Endothelial cell of umbilical vein (primary cell): ENCODE data around the gene PLAAT3. TPM values are rescaled to one million over a fixed set of nuclear protein-coding genes. Genes with fewer than 3 reads are reported as not detected.

ENCODE experiments used
- BruUV-seq: library from RNA; stranded (reverse); fragments of 400-500 nt; replicated peaks from 2 replicates; lab custom pipeline; 2021; lab: Mats Ljungman, UMichigan
- CTCF ChIA-PET: fragments of 300-600, 350-600 bp; sonication (Branson Sonifier 250); formaldehyde crosslinking; loops from one replicate; lab custom pipeline; 2021; ENCODE audit warnings: antibody characterized with exemption, inconsistent platforms; lab: Charles Lee
- POLR2A ChIA-PET: fragments of 300-600, 350-600 bp; sonication (Branson Sonifier 250); formaldehyde crosslinking; loops from one replicate; lab custom pipeline; 2021; ENCODE audit warnings: antibody characterized with exemption, inconsistent platforms; lab: Charles Lee
- DNase-seq: peaks from one replicate; pipeline ENCODE4 v3.0.0-alpha.2; 2011; ENCODE audit warnings: low read depth, low spot score
- FAIRE-seq: peaks from 2 replicates; lab custom pipeline; 2011; peaks lifted over from hg19 to GRCh38; lab: Jason Lieb, UNC
- H2AFZ ChIP-seq: 2 replicates; pipeline ENCODE4 v1.6.0; 2012; ENCODE audit warnings: low read depth, low read length, control low read depth, inconsistent platforms
- H3K27ac ChIP-seq: 2 replicates; pipeline ENCODE4 v1.5.1; 2011; ENCODE audit warnings: low read depth, mild to moderate bottlenecking, control low read depth, low read length, moderate library complexity; ENCODE audit not compliant: insufficient read depth
- H3K27me3 ChIP-seq, 2 experiments: 2 replicates each; pipeline versions ENCODE4 v1.6.0 to v1.6.1; 2011; ENCODE audit warnings: low read length in 2 of 2, mixed read lengths in 1 of 2; ENCODE audit not compliant: control insufficient read depth in 2 of 2, insufficient read depth in 2 of 2
- H3K36me3 ChIP-seq, 2 experiments: 2 replicates in 1 of 2; 3 replicates in 1 of 2; pipeline ENCODE4 v1.5.1; 2011; ENCODE audit warnings: low read length in 2 of 2, mild to moderate bottlenecking in 1 of 2, moderate library complexity in 1 of 2; ENCODE audit not compliant: control insufficient read depth in 2 of 2, insufficient read depth in 2 of 2; ENCODE audit errors: extremely low read depth in 1 of 2
- H3K4me1 ChIP-seq: 3 replicates; pipeline ENCODE4 v1.5.1; 2011; ENCODE audit warnings: mild to moderate bottlenecking, low read length; ENCODE audit not compliant: control insufficient read depth, insufficient read depth; ENCODE audit errors: extremely low read depth
- H3K4me2 ChIP-seq: 2 replicates; pipeline ENCODE4 v1.6.1; 2011; ENCODE audit warnings: low read length, control low read depth, mixed read lengths; ENCODE audit not compliant: insufficient read depth
- H3K4me3 ChIP-seq, 3 experiments: fragments of 200-600 bp in 1 of 3; sonication (generic), shearing (Covaris generic) in 1 of 3; replicated peaks in 1 of 3; 2 replicates each; pipeline ENCODE4 v1.5.1; 2011 to 2016; ENCODE audit warnings: control low read depth in 3 of 3, low read length in 3 of 3, mild to moderate bottlenecking in 2 of 3, inconsistent platforms in 1 of 3, low read depth in 1 of 3, moderate library complexity in 1 of 3; ENCODE audit not compliant: insufficient read depth in 1 of 3
- H3K79me2 ChIP-seq: 2 replicates; pipeline ENCODE4 v1.6.0; 2012; ENCODE audit warnings: low read length, inconsistent platforms; ENCODE audit not compliant: control insufficient read depth, insufficient read depth
- H3K9ac ChIP-seq: replicated peaks from 2 replicates; pipeline ENCODE3; 2011; ENCODE audit warnings: low read length, control low read depth; ENCODE audit not compliant: insufficient read depth; ENCODE audit errors: extremely low read depth
- H3K9me1 ChIP-seq: replicated peaks from 3 replicates; pipeline ENCODE4 v1.6.0; 2011; ENCODE audit warnings: mild to moderate bottlenecking, low read length; ENCODE audit not compliant: control insufficient read depth, insufficient read depth; ENCODE audit errors: extremely low read depth
- H3K9me3 ChIP-seq: replicated peaks from 2 replicates; pipeline ENCODE4 v1.5.1; 2012; ENCODE audit warnings: low read length, inconsistent platforms; ENCODE audit not compliant: control insufficient read depth, insufficient read depth
- H4K20me1 ChIP-seq: replicated peaks from 2 replicates; pipeline ENCODE3; 2011; ENCODE audit warnings: mild to moderate bottlenecking, low read length; ENCODE audit not compliant: control insufficient read depth, insufficient read depth; ENCODE audit errors: extremely low read depth
- EZH2 ChIP-seq: IDR thresholded peaks from 2 replicates; pipeline ENCODE4 v1.6.1; 2012; ENCODE audit warnings: borderline replicate concordance, low read depth, mild to moderate bottlenecking, moderate library complexity, low read length, inconsistent platforms; ENCODE audit not compliant: severe bottlenecking
- GATA2 ChIP-seq: IDR thresholded peaks from 2 replicates; pipeline ENCODE4 v1.7.0; 2011; ENCODE audit warnings: low read depth, mild to moderate bottlenecking, moderate library complexity, mixed read lengths, low read length; ENCODE audit not compliant: insufficient read length, insufficient read depth
- POLR2AphosphoS5 ChIP-seq: IDR thresholded peaks from 2 replicates; pipeline ENCODE4 v1.6.1; 2012; ENCODE audit warnings: low read depth, mild to moderate bottlenecking, control low read depth, low read length, moderate library complexity; ENCODE audit not compliant: insufficient read depth
- dilution Hi-C: fragments of 300-500 bp; cut with MboI; formaldehyde crosslinking; loops from one replicate; pipeline ENCODE4 v1.15.0; 2019; ENCODE audit warnings: low sequenced_read_pairs; ENCODE audit not compliant: extremely low pct_ligation_motif_present
- intact Hi-C: fragments of 100-400 bp; cut with micrococcal nuclease; formaldehyde crosslinking; loops from one replicate; pipeline ENCODE4 v1.10.0; 2022
- polyA plus RNA-seq, 4 experiments: library from polyadenylated mRNA; depleted of rRNA in 3 of 4; stranded (reverse) in 3 of 4; unstranded in 1 of 4; fragments of >200 nt; gene quantifications; 2 replicates each; pipeline versions ENCODE4 v1.2.1 to v1.2.3, GENCODE V29; 2011 to 2012; ENCODE audit warnings: missing spikeins in 1 of 4
- total RNA-seq: library from RNA; stranded (reverse); gene quantifications from 2 replicates; pipeline ENCODE4 v1.2.3, GENCODE V29; 2021
- TF ChIP-seq, protein P1 (sequence below), 2 donors: IDR thresholded peaks; 1 replicate in 1 of 2; 2 replicates in 1 of 2; pipeline ENCODE4 v1.5.1; 2011; ENCODE audit warnings: low read length in 2 of 2, mild to moderate bottlenecking in 2 of 2, moderate library complexity in 2 of 2, control low read depth in 1 of 2, inconsistent platforms in 1 of 2, low read depth in 1 of 2; ENCODE audit not compliant: insufficient read depth in 1 of 2; ENCODE audit errors: extremely low read depth in 1 of 2

Gene PLAAT3
- total and polyA plus RNA-seq, 2 donors (not counting 3 experiments of a cell fraction or from before 2014, with no cell fraction given): 22.8 to 40.2 TPM

DNA sequence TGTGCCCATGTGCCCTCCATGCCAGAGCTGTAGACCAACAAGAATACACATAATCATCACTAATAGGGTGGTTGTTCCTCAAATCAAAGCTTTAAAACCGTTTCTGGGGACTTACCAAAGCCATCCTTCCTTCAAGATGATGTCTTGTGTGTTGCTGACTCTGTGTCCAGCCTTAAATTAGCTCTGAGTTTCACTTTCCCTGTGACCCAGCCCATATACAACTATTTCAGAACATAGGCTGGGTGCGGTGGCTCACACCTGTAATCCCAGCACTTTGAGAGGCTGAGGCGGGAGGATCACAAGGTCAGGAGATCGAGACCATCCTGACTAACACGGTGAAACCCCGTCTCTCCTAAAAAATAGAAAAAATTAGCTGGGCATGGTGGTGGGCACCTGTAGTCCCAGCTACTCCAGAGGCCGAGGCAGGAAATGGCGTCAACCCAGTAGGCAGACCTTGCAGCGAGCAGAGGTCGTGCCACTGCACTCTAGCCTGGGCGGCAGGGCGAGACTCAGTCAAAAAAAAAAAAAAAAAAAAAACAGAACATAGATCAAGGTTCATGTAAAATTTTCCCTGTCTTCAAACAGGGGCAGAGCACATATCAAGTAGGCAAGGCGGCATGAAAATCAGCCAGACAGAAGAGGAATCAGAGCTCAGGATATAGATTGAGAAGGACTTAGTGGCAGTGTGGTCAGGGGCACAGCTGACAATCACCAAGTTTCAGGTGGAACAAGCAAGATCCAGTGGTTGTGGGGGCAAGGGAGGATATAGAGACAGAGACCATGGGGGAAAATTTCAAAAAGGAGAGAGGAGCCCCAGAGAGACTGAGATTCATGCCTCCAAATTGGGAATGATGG lies 50.8 kb downstream of the PLAAT3 start, which contains the start of gene PLAAT2:
Gene PLAAT2 (minus strand): TSS at position 179 of the 855 bp plus-strand sequence. CDS start 55 bp downstream, at position 124.
- POLR2A ChIA-PET: no interaction called here
- no peaks in the 10 kb centered on the region for H4K20me1 ChIP-seq
- dilution Hi-C loops: no loop called here
- no peaks in the 10 kb centered on the region for H3K79me2 ChIP-seq
- peaks cover 0 to 11% of the 10 kb centered on the region in 2 experiments for H3K27me3 ChIP-seq
- no peaks in the 10 kb centered on the region for H3K36me3 ChIP-seq
- no peak for DNase-seq
- H3K9me1 ChIP-seq: no peaks in the 10 kb centered on the region
- H3K9me3 ChIP-seq: no peaks in the 10 kb centered on the region
- H3K4me2 ChIP-seq: no peak within 1 kb of the TSS
- TF ChIP-seq GATA2: no peak
- TF ChIP-seq POLR2AphosphoS5: no peak
- no peak for TF ChIP-seq EZH2
- TF ChIP-seq, protein P1, sequence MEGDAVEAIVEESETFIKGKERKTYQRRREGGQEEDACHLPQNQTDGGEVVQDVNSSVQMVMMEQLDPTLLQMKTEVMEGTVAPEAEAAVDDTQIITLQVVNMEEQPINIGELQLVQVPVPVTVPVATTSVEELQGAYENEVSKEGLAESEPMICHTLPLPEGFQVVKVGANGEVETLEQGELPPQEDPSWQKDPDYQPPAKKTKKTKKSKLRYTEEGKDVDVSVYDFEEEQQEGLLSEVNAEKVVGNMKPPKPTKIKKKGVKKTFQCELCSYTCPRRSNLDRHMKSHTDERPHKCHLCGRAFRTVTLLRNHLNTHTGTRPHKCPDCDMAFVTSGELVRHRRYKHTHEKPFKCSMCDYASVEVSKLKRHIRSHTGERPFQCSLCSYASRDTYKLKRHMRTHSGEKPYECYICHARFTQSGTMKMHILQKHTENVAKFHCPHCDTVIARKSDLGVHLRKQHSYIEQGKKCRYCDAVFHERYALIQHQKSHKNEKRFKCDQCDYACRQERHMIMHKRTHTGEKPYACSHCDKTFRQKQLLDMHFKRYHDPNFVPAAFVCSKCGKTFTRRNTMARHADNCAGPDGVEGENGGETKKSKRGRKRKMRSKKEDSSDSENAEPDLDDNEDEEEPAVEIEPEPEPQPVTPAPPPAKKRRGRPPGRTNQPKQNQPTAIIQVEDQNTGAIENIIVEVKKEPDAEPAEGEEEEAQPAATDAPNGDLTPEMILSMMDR (IDR thresholded peaks at IDR 0.05; ENCODE audit: extremely low read depth in 1 of 2, insufficient read depth in 1 of 2, low read depth in 1 of 2, low read length in 2 of 2): no peak
- peaks cover 3% of the 10 kb centered on the region for H3K4me1 ChIP-seq
- BruUV-seq: no TSS peak
- H2AFZ ChIP-seq: no peak within 1 kb of the TSS
- CTCF ChIA-PET: interaction anchor here (1.0 kb wide), 1 partner anchor 72 kb away, joined by 5 read pairs; no protein-coding TSS in a partner anchor
- H3K9ac ChIP-seq: no peak within 1 kb of the TSS
- no peak within 1 kb of the TSS for H3K27ac ChIP-seq
- intact Hi-C loops: no loop called here
- H3K4me3 ChIP-seq: no peak within 1 kb of the TSS
- no peak for FAIRE-seq
